KMS-11 (cell line): Measurements from ENCODE around the gene GTPBP1.

ENCODE experiments used
- H2AFZ ChIP-seq: fragments of 200-600 bp; sonication (generic); 2 replicates; pipeline ENCODE4 v1.6.1; 2016; ENCODE audit warnings: antibody characterized with exemption, mixed run types, low read depth
- H3K27ac ChIP-seq: fragments of 200-600 bp; sonication (generic); 2 replicates; pipeline ENCODE4 v1.6.1; 2016; ENCODE audit warnings: mild to moderate bottlenecking, mixed run types
- H3K27me3 ChIP-seq: fragments of 200-600 bp; sonication (generic); 2 replicates; pipeline ENCODE4 v1.6.1; 2017; ENCODE audit warnings: mild to moderate bottlenecking, low read depth, mixed run types, moderate library complexity; ENCODE audit not compliant: insufficient read depth
- H3K36me3 ChIP-seq: fragments of 200-600 bp; sonication (generic); 2 replicates; pipeline ENCODE4 v1.6.1; 2017; ENCODE audit warnings: mild to moderate bottlenecking, mixed run types; ENCODE audit not compliant: insufficient read depth
- H3K4me1 ChIP-seq: fragments of 200-600 bp; sonication (generic); 2 replicates; pipeline ENCODE4 v1.6.1; 2016; ENCODE audit warnings: mild to moderate bottlenecking, low read depth, mixed run types; ENCODE audit not compliant: poor library complexity, severe bottlenecking
- H3K4me2 ChIP-seq: fragments of 200-600 bp; sonication (generic); 2 replicates; pipeline ENCODE4 v1.7.0; 2016; ENCODE audit warnings: mild to moderate bottlenecking, mixed run types
- H3K4me3 ChIP-seq: fragments of 200-600 bp; sonication (generic); IDR thresholded peaks from 2 replicates; pipeline ENCODE4 v1.6.1; 2017; ENCODE audit warnings: low read depth, low read length, mixed read lengths; ENCODE audit not compliant: insufficient read depth
- H3K79me2 ChIP-seq: fragments of 200-600 bp; sonication (generic); 2 replicates; pipeline ENCODE4 v1.6.1; 2016; ENCODE audit warnings: low read depth, mixed run types; ENCODE audit not compliant: insufficient read depth
- H3K9ac ChIP-seq: fragments of 200-600 bp; sonication (generic); 2 replicates; pipeline ENCODE4 v1.6.1; 2016; ENCODE audit warnings: mild to moderate bottlenecking, mixed run types
- H4K20me1 ChIP-seq: fragments of 200-600 bp; sonication (generic); 2 replicates; pipeline ENCODE4 v1.6.1; 2016; ENCODE audit warnings: mild to moderate bottlenecking, mixed run types; ENCODE audit not compliant: insufficient read depth
- TF ChIP-seq, protein P1 (sequence below): fragments of 200-600 bp; sonication (generic); conservative IDR thresholded peaks from 2 replicates; pipeline ENCODE4 v1.6.1; 2017; ENCODE audit warnings: low read depth, mild to moderate bottlenecking, antibody characterized with exemption, low read length, moderate library complexity, mixed read lengths

Gene GTPBP1

DNA sequence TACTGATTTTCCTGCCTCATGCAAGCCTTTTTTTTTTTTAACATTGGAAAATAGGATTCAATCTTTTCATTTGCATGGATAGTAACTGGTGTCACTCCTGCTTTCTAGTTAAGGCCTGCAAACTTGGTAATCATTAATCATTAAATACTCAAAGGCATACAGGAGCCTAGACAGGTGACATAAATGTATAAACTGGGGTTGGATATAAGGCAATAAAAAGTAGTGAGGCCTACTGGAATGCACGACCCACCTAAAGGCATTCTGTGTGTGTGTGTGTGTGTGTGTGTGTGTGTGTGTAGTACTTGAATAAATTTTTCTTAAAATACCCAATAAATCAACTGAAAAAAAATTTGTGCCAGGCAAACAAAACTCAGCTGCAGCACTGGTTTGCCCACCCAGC is 16.1 kb upstream of the GTPBP1 start:
- H2AFZ ChIP-seq, result no peak overlapping the region
- no peaks in the 10 kb centered on the region for H4K20me1 ChIP-seq
- no peaks in the 10 kb centered on the region; the same call in 1 of the 2 replicates for H3K79me2 ChIP-seq
- no peak overlapping the region for H3K9ac ChIP-seq
- TF ChIP-seq, protein P1, sequence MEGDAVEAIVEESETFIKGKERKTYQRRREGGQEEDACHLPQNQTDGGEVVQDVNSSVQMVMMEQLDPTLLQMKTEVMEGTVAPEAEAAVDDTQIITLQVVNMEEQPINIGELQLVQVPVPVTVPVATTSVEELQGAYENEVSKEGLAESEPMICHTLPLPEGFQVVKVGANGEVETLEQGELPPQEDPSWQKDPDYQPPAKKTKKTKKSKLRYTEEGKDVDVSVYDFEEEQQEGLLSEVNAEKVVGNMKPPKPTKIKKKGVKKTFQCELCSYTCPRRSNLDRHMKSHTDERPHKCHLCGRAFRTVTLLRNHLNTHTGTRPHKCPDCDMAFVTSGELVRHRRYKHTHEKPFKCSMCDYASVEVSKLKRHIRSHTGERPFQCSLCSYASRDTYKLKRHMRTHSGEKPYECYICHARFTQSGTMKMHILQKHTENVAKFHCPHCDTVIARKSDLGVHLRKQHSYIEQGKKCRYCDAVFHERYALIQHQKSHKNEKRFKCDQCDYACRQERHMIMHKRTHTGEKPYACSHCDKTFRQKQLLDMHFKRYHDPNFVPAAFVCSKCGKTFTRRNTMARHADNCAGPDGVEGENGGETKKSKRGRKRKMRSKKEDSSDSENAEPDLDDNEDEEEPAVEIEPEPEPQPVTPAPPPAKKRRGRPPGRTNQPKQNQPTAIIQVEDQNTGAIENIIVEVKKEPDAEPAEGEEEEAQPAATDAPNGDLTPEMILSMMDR, result no peak
- no peaks in the 10 kb centered on the region for H3K4me1 ChIP-seq
- H3K4me2 ChIP-seq, result no peak overlapping the region
- H3K4me3 ChIP-seq, result no peak overlapping the region
- no peaks in the 10 kb centered on the region for H3K27me3 ChIP-seq
- no peak overlapping the region for H3K27ac ChIP-seq
- no peaks in the 10 kb centered on the region; the same call in 1 of the 2 replicates for H3K36me3 ChIP-seq

DNA sequence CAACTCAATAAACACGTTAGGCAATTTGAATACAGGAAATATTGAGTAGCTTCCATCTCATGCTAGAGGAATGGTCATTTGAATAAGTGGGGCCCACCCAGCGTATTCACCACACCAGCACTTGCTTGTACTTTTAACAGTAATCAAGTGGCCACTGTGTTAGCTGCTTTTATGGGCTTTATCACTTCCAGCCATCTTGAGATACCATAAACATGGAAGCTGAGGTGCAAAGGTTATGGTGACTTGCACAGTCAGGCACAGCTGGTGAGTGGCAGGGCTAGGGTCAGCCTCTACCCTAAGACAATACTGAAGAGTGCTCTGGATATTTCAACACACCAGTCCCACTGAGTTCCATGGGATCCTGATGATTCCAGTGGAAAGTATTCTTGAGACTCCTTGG is 11.7 kb upstream of the GTPBP1 start:
- Histone ChIP-seq H3K27ac (no peak overlapping the region), H3K27me3 (no peaks in the 10 kb centered on the region), H2AFZ (no peak overlapping the region), H3K4me3 (no peak overlapping the region), H3K36me3 (no peaks in the 10 kb centered on the region), H3K9ac (no peak overlapping the region), H3K4me1 (peaks cover 25% of the 10 kb centered on the region), H3K79me2 (peaks cover 26% of the 10 kb centered on the region; the same call in 1 of the 2 replicates), H4K20me1 (no peaks in the 10 kb centered on the region), H3K4me2 (no peak overlapping the region)
- TF ChIP-seq, protein P1, result no peak

DNA sequence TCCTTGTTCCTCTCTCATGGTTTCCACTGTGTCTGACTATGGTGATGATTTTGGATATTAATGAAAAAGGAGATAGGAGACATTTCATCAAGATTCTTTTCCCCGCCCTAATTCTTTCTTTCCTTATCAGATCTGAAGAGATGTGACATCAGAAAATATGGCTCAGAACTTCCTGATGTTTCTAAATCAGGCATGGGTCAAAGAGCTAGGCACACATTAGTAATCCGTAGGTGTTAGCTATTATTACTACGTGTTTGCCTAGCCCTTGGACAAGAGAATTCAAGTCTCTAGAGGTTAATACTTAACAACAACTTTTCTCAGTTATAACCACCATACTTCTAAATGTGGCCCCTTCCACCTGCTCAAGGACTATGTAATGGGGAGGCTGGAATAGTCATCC is 10.8 kb upstream of the GTPBP1 start:
- no peaks in the 10 kb centered on the region for H4K20me1 ChIP-seq
- no peak overlapping the region for H3K9ac ChIP-seq
- TF ChIP-seq, protein P1, result no peak
- H2AFZ ChIP-seq, result no peak overlapping the region
- H3K27me3 ChIP-seq, result no peaks in the 10 kb centered on the region
- no peaks in the 10 kb centered on the region for H3K36me3 ChIP-seq
- no peak overlapping the region for H3K4me3 ChIP-seq
- H3K27ac ChIP-seq, result no peak overlapping the region
- H3K79me2 ChIP-seq, result peaks cover 35% of the 10 kb centered on the region
- peaks cover 28% of the 10 kb centered on the region for H3K4me1 ChIP-seq
- H3K4me2 ChIP-seq, result no peak overlapping the region

DNA sequence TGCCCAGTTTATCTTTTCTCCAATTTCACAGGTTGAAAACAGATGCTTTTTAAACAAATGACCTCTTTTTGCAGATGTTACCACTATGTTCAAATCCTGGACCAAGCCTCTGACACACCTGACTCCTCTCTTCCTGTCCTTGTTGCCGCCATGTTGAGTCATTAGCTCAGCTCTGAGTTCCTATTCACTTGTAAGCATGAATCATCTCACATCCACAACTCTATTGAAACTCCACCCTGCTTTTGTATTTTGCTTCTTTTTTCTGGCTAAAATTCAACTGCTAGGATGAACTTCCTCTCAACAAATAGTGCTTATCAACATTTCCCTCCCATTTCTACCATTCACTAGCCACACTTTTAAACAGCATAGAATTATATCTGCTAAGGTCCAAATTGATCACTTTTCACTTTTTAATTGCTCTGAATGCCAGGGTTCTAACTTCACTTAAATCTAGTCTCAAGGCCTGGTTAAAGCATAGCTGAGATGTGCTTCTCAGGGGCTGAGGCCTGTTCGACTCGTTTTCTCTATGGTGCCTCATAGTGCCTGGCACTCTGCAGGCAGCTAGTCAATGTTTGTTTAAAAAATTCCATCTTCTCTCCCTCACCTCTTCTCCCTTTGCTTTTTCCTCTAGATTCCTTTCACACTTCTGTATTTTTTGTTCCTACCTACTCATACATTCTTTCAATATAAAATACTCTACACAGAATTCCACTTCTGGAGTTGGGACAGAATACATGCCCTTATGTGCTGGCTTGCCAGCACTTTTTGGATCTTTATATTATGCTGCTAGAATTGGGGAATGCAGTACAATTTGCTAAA is 8.9 kb upstream of the GTPBP1 start:
- H3K4me3 ChIP-seq, result no peak overlapping the region

More for the DNA sequence above, 8.9 kb upstream of the GTPBP1 start:
- H3K36me3 ChIP-seq, result no peaks in the 10 kb centered on the region
- no peaks in the 10 kb centered on the region for H3K27me3 ChIP-seq
- H2AFZ ChIP-seq, result no peak overlapping the region
- peaks cover 36% of the 10 kb centered on the region for H3K79me2 ChIP-seq
- no peak overlapping the region for H3K27ac ChIP-seq
- no peaks in the 10 kb centered on the region for H4K20me1 ChIP-seq
- H3K4me2 ChIP-seq, result no peak overlapping the region; the same call in 1 of the 2 replicates
- H3K4me1 ChIP-seq, result peaks cover 32% of the 10 kb centered on the region
- H3K9ac ChIP-seq, result no peak overlapping the region
- TF ChIP-seq, protein P1, result no peak
